Tibial nerve (tissue), 4 donors: Measurements from ENCODE around the gene FGD2. TPM values are rescaled to one million over a fixed set of nuclear protein-coding genes. Genes with fewer than 3 reads are reported as not detected.
"Not testable (repeated sequence)": the region's sequence is repeated elsewhere in the genome, so short reads cannot be mapped to it uniquely, and the experiment has no call there.

Source experiments
- DNase-seq, 2 donors: peaks; one replicate each; pipeline ENCODE4 v3.0.0-alpha.2; 2019; ENCODE audit warnings: low spot score in 2 of 2
- H3K27ac ChIP-seq, 4 donors: fragments of 200-600 bp; sonication (generic) in 3 of 4; one replicate each; pipeline ENCODE4 v1.5.1; 2017 to 2019; ENCODE audit warnings: mild to moderate bottlenecking in 1 of 4
- H3K27me3 ChIP-seq, 2 donors: fragments of 200-600 bp; sonication (generic) in 1 of 2; one replicate each; pipeline versions ENCODE4 v1.5.1 to v1.6.0; 2017 to 2019
- H3K36me3 ChIP-seq, 3 donors: fragments of 200-600 bp; sonication (generic); one replicate each; pipeline ENCODE4 v1.5.1; 2018 to 2019
- H3K4me1 ChIP-seq, 4 donors: fragments of 200-600 bp; sonication (generic) in 3 of 4; one replicate each; pipeline ENCODE4 v1.5.1; 2017 to 2019
- H3K4me3 ChIP-seq, 4 donors: fragments of 200-600 bp; sonication (generic) in 3 of 4; one replicate each; pipeline ENCODE4 v1.5.1; 2017 to 2019; ENCODE audit warnings: mild to moderate bottlenecking in 1 of 4, moderate library complexity in 1 of 4
- H3K9me3 ChIP-seq, 4 donors: fragments of 200-600 bp; sonication (generic) in 3 of 4; one replicate each; pipeline ENCODE4 v1.5.1; 2017 to 2019
- EP300 ChIP-seq, 2 donors: sonication (generic); formaldehyde crosslinking; IDR thresholded peaks; one replicate each; pipeline ENCODE4 v1.6.1; 2017; ENCODE audit warnings: antibody characterized with exemption in 2 of 2, mild to moderate bottlenecking in 1 of 2
- POLR2A ChIP-seq, 2 donors: fragments of 450-650 bp; IDR thresholded peaks; one replicate each; pipeline ENCODE4 v1.6.1; 2017; ENCODE audit warnings: antibody characterized with exemption in 2 of 2, mild to moderate bottlenecking in 2 of 2, moderate library complexity in 2 of 2
- WGBS, 2 donors: methylation state at CpG; one replicate each; pipeline ENCODE4 v1.1.5; 2018; 5-methylcytosine and 5-hydroxymethylcytosine counted together
- total RNA-seq, 4 donors: library from RNA; depleted of rRNA; stranded (reverse); fragments of >200 nt; gene quantifications; one replicate each; pipeline ENCODE4 v1.1.0, GENCODE V29; 2016
- TF ChIP-seq, protein P1 (sequence below), 5 experiments: fragments of 200-600 bp in 3 of 5; fragments of 450-650 bp in 2 of 5; sonication (generic) in 3 of 5; IDR thresholded peaks; one replicate each; pipeline ENCODE4 v1.5.1; 2016 to 2019; ENCODE audit warnings: antibody characterized with exemption in 5 of 5, mild to moderate bottlenecking in 3 of 5, moderate library complexity in 2 of 5

The FGD2 gene
- total RNA-seq, 4 donors from 2014 or later = 40.9 to 182 (median 48.5) TPM

DNA sequence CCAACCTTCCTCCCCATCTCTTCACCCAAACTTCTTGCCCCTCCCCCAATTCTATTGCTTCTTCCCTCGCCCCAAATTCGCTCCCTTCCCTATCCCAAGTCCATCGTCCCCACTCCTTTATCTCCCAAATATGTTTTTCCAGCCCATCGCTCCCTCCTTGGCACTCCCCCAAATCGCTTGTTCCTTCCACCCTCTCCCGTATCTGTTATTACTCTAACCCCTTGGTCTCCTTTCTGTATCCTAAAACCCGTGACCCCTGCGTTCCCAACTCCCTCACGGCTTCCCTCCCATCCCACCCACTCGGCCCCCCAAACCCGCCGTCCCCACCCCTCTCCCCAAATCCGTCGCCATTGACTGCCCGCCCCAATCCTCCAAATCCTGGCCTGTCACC, 20.0 kb upstream of the FGD2 start:
- peak in 1 of 2 donors; percentile 40 for DNase-seq
- Histone ChIP-seq H3K27me3 (no peaks in the 10 kb centered on the region), H3K4me3 (peak overlapping the region; percentile 90 to 100 (median 93)), H3K36me3 (peaks cover 0 to 11% (median 0%) of the 10 kb centered on the region in 3 donors), H3K27ac (peak overlapping the region; percentile 91 to 98 (median 98)), H3K9me3 (no peaks in the 10 kb centered on the region), H3K4me1 (peaks cover 0 to 58% (median 27%) of the 10 kb centered on the region in 4 donors)
- WGBS, 2 donors = 1% methylated on average over 15 of the region's 15 CpGs
- TF ChIP-seq EP300 (IDR thresholded peaks at IDR 0.05) = no peak
- TF ChIP-seq POLR2A (IDR thresholded peaks at IDR 0.05) = no peak
- TF ChIP-seq, protein P1, sequence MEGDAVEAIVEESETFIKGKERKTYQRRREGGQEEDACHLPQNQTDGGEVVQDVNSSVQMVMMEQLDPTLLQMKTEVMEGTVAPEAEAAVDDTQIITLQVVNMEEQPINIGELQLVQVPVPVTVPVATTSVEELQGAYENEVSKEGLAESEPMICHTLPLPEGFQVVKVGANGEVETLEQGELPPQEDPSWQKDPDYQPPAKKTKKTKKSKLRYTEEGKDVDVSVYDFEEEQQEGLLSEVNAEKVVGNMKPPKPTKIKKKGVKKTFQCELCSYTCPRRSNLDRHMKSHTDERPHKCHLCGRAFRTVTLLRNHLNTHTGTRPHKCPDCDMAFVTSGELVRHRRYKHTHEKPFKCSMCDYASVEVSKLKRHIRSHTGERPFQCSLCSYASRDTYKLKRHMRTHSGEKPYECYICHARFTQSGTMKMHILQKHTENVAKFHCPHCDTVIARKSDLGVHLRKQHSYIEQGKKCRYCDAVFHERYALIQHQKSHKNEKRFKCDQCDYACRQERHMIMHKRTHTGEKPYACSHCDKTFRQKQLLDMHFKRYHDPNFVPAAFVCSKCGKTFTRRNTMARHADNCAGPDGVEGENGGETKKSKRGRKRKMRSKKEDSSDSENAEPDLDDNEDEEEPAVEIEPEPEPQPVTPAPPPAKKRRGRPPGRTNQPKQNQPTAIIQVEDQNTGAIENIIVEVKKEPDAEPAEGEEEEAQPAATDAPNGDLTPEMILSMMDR (IDR thresholded peaks at IDR 0.05) = no peak

DNA sequence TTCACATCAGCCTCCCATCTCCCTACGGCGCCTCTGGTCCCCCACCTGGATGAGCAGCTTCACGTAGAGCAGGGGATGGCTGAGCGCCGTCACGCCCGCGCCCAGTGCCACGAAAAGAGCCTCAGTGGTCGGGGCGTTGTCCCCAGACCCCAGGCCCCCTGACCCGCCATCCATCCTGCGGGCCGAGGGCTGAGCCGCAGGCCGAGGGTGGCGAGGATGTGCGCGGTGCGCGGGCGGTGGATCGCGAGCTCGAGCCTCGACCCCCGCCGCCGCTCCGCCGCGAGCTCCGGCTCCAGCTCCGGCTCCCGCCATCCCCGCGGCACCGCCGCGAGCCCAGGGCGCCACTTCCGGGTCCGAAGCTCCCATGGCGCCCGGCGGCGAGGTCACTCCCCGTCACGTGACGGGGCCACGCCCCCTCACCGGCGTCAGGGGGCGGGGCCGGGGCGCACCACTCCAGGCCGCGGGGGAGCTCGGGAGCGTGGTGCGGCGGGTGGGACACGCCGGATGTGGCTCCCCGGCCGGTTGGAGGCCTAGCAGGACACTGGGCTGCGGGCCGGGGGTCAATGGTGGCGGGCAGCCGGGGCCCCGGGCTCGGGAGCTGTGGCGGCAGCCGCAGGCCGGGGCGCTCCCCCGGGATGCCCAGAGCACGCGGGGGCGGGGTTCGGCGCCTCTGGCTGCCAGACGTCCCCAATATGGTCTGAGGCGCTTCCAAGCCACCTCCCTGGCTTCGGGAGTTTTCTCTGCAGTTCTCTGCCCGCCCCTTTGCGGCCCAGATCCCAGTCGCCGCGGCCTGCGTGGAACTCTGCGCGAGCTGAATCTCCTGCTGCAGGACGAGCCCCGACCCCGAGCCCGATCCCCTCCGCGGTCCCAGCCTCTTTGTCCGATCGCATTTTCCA, 19.4 kb upstream of the FGD2 start, which contains the start of gene MTCH1:
Gene MTCH1, minus strand, starts transcription at position 389 of the 896 bp plus-strand sequence. Its CDS starts 23 bp downstream, at position 366.
- H3K9me3 ChIP-seq = no peaks in the 10 kb centered on the region
- peak within 1 kb of the TSS; percentile 91 to 98 (median 98) for H3K27ac ChIP-seq
- WGBS, 2 donors = 0 to 2% methylated on average over 35 to 48 of the region's 101 CpGs
- H3K36me3 ChIP-seq = peaks cover 0 to 4% (median 0%) of the 10 kb centered on the region in 3 donors
- TF ChIP-seq POLR2A (IDR thresholded peaks at IDR 0.05) (peak; percentile 86 to 96), EP300 (IDR thresholded peaks at IDR 0.05) (peak in 1 of 2 donors; percentile 90)
- TF ChIP-seq, protein P1 (IDR thresholded peaks at IDR 0.05) = peak in 2 of 5 experiments; percentile 55 to 62
- peak within 1 kb of the TSS; percentile 90 to 100 (median 93) for H3K4me3 ChIP-seq
- no peaks in the 10 kb centered on the region for H3K27me3 ChIP-seq
- peaks cover 0 to 52% (median 25%) of the 10 kb centered on the region in 4 donors for H3K4me1 ChIP-seq
- DNase-seq = peak; percentile 82

DNA sequence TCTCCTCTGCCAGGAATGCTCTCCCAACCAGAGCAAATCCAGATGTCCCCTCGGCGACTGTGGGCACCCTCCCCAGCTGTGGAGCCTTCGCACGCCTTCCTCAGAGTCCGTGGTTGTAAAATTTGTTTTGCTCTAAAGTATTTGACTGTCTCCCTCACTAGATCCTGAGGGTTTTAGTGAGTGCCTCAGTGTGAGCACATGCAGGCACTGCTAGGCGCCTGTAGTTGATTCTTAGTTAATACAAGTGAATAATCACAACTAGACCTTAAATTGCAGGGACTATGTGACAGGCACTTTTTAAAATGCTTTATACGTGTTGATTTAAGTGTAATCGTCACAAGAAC, 18.8 kb upstream of the FGD2 start:
- 0 to 5% methylated on average over 7 to 8 of the region's 8 CpGs for WGBS, 2 donors
- TF ChIP-seq POLR2A (IDR thresholded peaks at IDR 0.05) = no peak
- no peak for TF ChIP-seq EP300 (IDR thresholded peaks at IDR 0.05)
- TF ChIP-seq, protein P1 (IDR thresholded peaks at IDR 0.05) = no peak
- no peaks in the 10 kb centered on the region for H3K36me3 ChIP-seq
- peak overlapping the region; percentile 38 to 100 (median 93) for H3K4me3 ChIP-seq
- H3K27me3 ChIP-seq = no peaks in the 10 kb centered on the region
- peaks cover 0 to 46% (median 25%) of the 10 kb centered on the region in 4 donors for H3K4me1 ChIP-seq
- no peaks in the 10 kb centered on the region for H3K9me3 ChIP-seq
- H3K27ac ChIP-seq = peak overlapping the region; percentile 91 to 98 (median 98)
- no peak for DNase-seq

DNA sequence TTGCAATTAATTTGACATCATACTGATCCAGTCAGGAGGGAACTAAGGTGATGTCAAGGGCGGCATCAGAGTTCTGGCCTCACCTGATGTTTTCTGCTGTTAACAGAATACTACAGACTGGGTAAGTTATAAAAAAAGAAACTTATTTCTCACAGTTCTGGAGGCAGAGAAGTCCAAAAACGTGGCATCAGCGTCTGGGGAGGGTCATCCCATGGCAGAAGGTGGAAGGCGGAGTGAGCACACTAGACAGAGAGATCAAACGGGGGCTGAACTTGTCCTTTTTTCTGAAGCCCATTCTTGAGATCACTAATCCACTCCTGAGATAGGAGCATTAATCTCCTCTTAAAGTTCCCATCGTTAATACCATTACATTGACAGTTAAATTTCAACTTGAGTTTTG, 16.2 kb upstream of the FGD2 start:
- no peak for TF ChIP-seq EP300 (IDR thresholded peaks at IDR 0.05)
- TF ChIP-seq, protein P1 (IDR thresholded peaks at IDR 0.05) = no peak
- no peak for TF ChIP-seq POLR2A (IDR thresholded peaks at IDR 0.05)
- Histone ChIP-seq H3K4me3 (no peak overlapping the region), H3K27me3 (no peaks in the 10 kb centered on the region), H3K9me3 (no peaks in the 10 kb centered on the region), H3K36me3 (no peaks in the 10 kb centered on the region), H3K4me1 (peaks cover 0 to 20% (median 15%) of the 10 kb centered on the region in 4 donors), H3K27ac (no peak overlapping the region)
- WGBS, 2 donors = 83 to 84% methylated on average over 6 of the region's 6 CpGs
- DNase-seq = no peak

DNA sequence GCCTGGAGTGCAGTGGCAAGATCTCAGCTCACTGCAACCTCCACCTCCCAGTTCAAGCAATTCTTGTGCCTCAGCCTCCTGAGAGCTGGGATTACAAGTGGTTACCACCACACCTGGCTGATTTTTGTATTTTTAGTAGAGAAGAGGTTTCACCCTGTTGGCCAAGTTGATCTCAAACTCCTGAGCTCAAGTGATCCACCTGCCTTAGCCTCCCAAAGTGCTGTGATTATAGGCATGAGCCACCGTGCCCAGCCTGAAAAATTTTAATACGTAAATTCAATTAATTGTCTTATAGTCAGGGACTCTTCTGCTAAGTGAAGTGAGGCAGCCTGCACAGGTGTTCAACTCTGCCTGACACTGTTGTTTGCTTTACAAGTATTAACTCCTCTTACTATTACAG, 15.1 kb upstream of the FGD2 start:
- not testable (repeated sequence) for H3K9me3 ChIP-seq, H3K36me3 ChIP-seq, H3K27ac ChIP-seq, DNase-seq, H3K27me3 ChIP-seq, H3K4me3 ChIP-seq
- WGBS, 2 donors = 85 to 90% methylated on average over 2 of the region's 2 CpGs
- H3K4me1 ChIP-seq = peaks cover 0 to 14% (median 9%) of the 10 kb centered on the region in 4 donors
